OCI-LY1 (cell line): Measurements from ENCODE around the gene DLG1.

ENCODE experiments used
- H2AFZ ChIP-seq: fragments of 200-600 bp; sonication (generic), shearing (Covaris generic); 2 replicates; pipeline ENCODE4 v1.6.0; 2014; ENCODE audit warnings: antibody characterized with exemption, mild to moderate bottlenecking, low read length
- H3F3A ChIP-seq: fragments of 200-600 bp; sonication (generic), shearing (Covaris generic); 2 replicates; pipeline ENCODE4 v1.6.0; 2014; ENCODE audit warnings: mild to moderate bottlenecking, antibody characterized with exemption, low read length, moderate library complexity; ENCODE audit not compliant: insufficient read depth
- H3K27ac ChIP-seq: fragments of 200-600 bp; sonication (generic); 2 replicates; pipeline ENCODE4 v1.5.1; 2014; ENCODE audit warnings: low read length, mixed run types, mild to moderate bottlenecking, low read depth; ENCODE audit not compliant: poor library complexity, severe bottlenecking
- H3K27me3 ChIP-seq: fragments of 200-600 bp; sonication (generic); 2 replicates; pipeline ENCODE4 v1.6.0; 2014; ENCODE audit warnings: antibody characterized with exemption, mild to moderate bottlenecking, low read length, moderate library complexity; ENCODE audit not compliant: insufficient read depth
- H3K36me3 ChIP-seq: fragments of 200-600 bp; sonication (generic); 2 replicates; pipeline ENCODE4 v1.6.1; 2014; ENCODE audit warnings: mild to moderate bottlenecking, antibody characterized with exemption, low read length, moderate library complexity, mixed read lengths; ENCODE audit not compliant: insufficient read depth
- H3K4me1 ChIP-seq: fragments of 200-600 bp; sonication (generic); 2 replicates; pipeline ENCODE4 v1.5.1; 2014; ENCODE audit warnings: mild to moderate bottlenecking, low read length, moderate library complexity; ENCODE audit not compliant: insufficient read depth, severe bottlenecking
- H3K4me2 ChIP-seq: fragments of 200-600 bp; sonication (generic), shearing (Covaris generic); 2 replicates; pipeline ENCODE4 v1.6.1; 2014; ENCODE audit warnings: low read length
- H3K4me3 ChIP-seq: fragments of 200-600 bp; sonication (generic); 2 replicates; pipeline ENCODE4 v1.5.1; 2014; ENCODE audit warnings: low read length, low read depth, mild to moderate bottlenecking, mixed read lengths; ENCODE audit not compliant: poor library complexity, severe bottlenecking
- H3K79me2 ChIP-seq: fragments of 200-600 bp; shearing (Covaris generic); 2 replicates; pipeline ENCODE4 v1.6.1; 2016; ENCODE audit warnings: mixed run types, low read length, mixed read lengths; ENCODE audit not compliant: insufficient read depth
- H3K9ac ChIP-seq: fragments of 200-600 bp; sonication (generic), shearing (Covaris generic); 2 replicates; pipeline ENCODE4 v1.6.1; 2014; ENCODE audit warnings: mild to moderate bottlenecking, low read length, mixed read lengths
- H3K9me2 ChIP-seq: fragments of 200-600 bp; sonication (generic), shearing (Covaris generic); 2 replicates; pipeline ENCODE4 v1.6.1; 2014; ENCODE audit warnings: low read depth, mild to moderate bottlenecking, low read length, mixed read lengths
- H3K9me3 ChIP-seq: fragments of 200-600 bp; shearing (Covaris generic); 2 replicates; pipeline ENCODE4 v1.6.1; 2014; ENCODE audit warnings: low read length, mixed read lengths
- H4K20me1 ChIP-seq: fragments of 200-600 bp; sonication (generic), shearing (Covaris generic); 2 replicates; pipeline ENCODE4 v1.6.0; 2016; ENCODE audit warnings: mild to moderate bottlenecking, low read length; ENCODE audit not compliant: insufficient read depth
- EZH2 ChIP-seq: fragments of 200-600 bp; sonication (generic), shearing (Covaris generic); IDR thresholded peaks from 2 replicates; pipeline ENCODE4 v1.8.0; 2017; ENCODE audit warnings: borderline replicate concordance, mixed run types, mild to moderate bottlenecking, antibody characterized with exemption, low read length, moderate library complexity, mixed read lengths
- TF ChIP-seq, protein P1 (sequence below): fragments of 200-600 bp; sonication (generic), shearing (Covaris generic); IDR thresholded peaks from 2 replicates; pipeline ENCODE4 v1.5.1; 2017; ENCODE audit warnings: mild to moderate bottlenecking, antibody characterized with exemption, low read length, moderate library complexity, mixed read lengths

DLG1 gene

DNA sequence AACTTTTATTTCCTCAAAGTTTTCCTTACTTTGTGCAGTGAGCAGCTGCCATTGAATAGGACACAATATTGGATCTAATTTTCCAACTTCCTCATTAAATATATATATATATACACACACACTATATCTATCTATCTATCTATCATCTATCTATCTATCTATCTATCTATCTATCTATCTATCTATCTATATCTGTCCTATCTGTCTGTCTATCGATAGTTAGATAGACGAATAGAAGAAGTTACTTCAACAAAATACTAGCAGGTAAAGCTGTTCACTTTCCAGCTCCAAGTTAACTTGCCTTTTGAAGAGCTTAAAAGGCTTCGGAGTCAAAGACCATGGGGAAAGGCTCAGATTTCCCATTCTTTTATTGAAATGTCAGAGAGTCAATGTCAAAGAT lies 3.6 kb upstream of the DLG1 start:
- H3K4me2 ChIP-seq = no peak overlapping the region
- H3K9me3 ChIP-seq = no peaks in the 10 kb centered on the region
- H3F3A ChIP-seq = no peaks in the 10 kb centered on the region
- no peaks in the 10 kb centered on the region for H3K9me2 ChIP-seq
- no peaks in the 10 kb centered on the region for H3K79me2 ChIP-seq
- no peaks in the 10 kb centered on the region for H3K36me3 ChIP-seq
- no peak for TF ChIP-seq EZH2
- TF ChIP-seq, protein P1, sequence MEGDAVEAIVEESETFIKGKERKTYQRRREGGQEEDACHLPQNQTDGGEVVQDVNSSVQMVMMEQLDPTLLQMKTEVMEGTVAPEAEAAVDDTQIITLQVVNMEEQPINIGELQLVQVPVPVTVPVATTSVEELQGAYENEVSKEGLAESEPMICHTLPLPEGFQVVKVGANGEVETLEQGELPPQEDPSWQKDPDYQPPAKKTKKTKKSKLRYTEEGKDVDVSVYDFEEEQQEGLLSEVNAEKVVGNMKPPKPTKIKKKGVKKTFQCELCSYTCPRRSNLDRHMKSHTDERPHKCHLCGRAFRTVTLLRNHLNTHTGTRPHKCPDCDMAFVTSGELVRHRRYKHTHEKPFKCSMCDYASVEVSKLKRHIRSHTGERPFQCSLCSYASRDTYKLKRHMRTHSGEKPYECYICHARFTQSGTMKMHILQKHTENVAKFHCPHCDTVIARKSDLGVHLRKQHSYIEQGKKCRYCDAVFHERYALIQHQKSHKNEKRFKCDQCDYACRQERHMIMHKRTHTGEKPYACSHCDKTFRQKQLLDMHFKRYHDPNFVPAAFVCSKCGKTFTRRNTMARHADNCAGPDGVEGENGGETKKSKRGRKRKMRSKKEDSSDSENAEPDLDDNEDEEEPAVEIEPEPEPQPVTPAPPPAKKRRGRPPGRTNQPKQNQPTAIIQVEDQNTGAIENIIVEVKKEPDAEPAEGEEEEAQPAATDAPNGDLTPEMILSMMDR = no peak
- no peak overlapping the region for H3K9ac ChIP-seq
- H3K4me3 ChIP-seq = no peak overlapping the region
- no peaks in the 10 kb centered on the region for H3K27me3 ChIP-seq
- H3K27ac ChIP-seq = no peak overlapping the region
- H4K20me1 ChIP-seq = no peaks in the 10 kb centered on the region
- H3K4me1 ChIP-seq = peaks cover 15% of the 10 kb centered on the region
- H2AFZ ChIP-seq = no peak overlapping the region

DNA sequence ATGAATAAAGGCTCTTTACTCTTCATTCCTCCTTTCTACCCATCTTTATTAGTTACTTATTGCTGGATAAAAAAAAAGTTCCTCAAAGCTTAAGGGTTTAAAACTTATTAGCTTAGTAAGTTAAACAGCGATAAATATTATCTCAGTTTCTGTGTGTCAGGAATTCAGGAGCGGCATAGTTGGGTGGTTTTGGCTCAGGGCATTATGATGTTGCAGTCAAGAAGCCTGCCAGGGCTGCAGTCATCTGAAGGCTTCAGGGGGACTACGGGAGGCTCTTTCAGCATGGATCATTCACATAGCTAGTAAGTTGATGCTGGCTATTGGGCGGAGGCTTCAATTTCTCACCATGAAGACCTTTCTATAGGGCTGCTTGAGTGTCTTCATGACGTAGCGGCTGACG lies 1.9 kb upstream of the DLG1 start:
- Histone ChIP-seq H2AFZ (no peak overlapping the region), H3F3A (peaks cover 10% of the 10 kb centered on the region; the same call in 1 of the 2 replicates)

DNA sequence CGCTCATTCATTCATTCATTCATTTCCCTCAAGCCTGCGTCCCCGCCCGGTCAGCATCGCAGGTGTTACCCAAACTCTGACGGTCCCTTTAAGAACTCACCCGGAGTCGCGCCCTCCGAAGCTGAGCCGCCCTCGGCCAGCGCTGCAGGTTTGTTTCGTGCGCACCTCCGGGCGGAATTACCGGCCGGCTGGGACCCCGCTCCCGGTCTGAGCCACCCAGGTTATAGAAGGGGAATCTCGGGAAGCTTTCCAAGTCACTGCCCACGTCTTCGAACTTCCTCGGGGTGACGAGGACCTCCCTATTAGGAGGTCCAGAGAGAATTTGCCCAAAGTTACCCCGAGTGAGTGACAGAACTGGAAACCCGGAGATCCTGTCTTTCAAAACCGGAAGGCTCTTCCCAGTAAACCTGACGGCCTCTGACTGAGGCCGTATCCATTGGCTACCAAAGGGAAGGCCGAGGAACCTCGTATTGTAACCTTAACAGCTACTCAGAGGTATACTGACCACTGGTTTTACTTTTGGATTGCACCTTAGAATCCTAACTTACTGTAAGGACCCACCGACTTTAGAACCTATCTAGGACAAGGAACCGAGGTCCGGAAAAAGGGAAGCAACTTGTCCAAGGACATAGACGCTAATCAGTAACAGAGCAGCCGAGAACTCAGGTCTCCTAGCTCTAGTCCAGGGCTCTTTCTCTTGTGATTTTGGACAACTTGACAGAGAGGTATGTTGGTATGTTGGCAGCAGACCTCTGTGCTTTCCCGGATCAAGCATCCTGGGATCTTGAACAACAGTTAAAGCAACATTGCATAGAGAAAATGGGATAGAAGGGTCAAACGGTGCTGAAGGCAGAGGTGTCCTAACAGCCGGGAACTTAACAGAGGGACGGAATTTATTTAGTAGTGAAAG lies 788 bp upstream of the DLG1 start:
- Histone ChIP-seq H3K4me2 (peak overlapping the region; percentile 85), H3K4me3 (peak overlapping the region; percentile 87), H3K9me2 (no peaks in the 10 kb centered on the region), H3K9me3 (no peaks in the 10 kb centered on the region), H3K36me3 (peaks cover 20% of the 10 kb centered on the region), H3K9ac (peak overlapping the region; percentile 80), H2AFZ (peak overlapping the region; percentile 88), H3K27me3 (no peaks in the 10 kb centered on the region), H3K27ac (no peak overlapping the region), H3K79me2 (peaks cover 18% of the 10 kb centered on the region; the same call in 1 of the 2 replicates), H4K20me1 (no peaks in the 10 kb centered on the region; the same call in 1 of the 2 replicates), H3K4me1 (peaks cover 40% of the 10 kb centered on the region), H3F3A (peaks cover 10% of the 10 kb centered on the region; the same call in 1 of the 2 replicates)
- TF ChIP-seq, protein P1 = no peak
- TF ChIP-seq EZH2 = no peak

More for the DNA sequence above, 1.9 kb upstream of the DLG1 start:
- Histone ChIP-seq H3K4me1 (peaks cover 31% of the 10 kb centered on the region), H3K9ac (no peak overlapping the region), H3K79me2 (peaks cover 10% of the 10 kb centered on the region; the same call in 1 of the 2 replicates), H3K27ac (no peak overlapping the region), H3K4me2 (no peak overlapping the region), H3K9me3 (no peaks in the 10 kb centered on the region), H3K4me3 (no peak overlapping the region), H4K20me1 (no peaks in the 10 kb centered on the region), H3K27me3 (no peaks in the 10 kb centered on the region), H3K36me3 (peaks cover 8% of the 10 kb centered on the region), H3K9me2 (no peaks in the 10 kb centered on the region)
- no peak for TF ChIP-seq EZH2
- TF ChIP-seq, protein P1 = no peak
